SU-DHL-6 (cell line): ENCODE data around the gene DICER1.

Experiments
- CTCF ChIP-seq: fragments of 200-600 bp; sonication (generic); IDR thresholded peaks from one replicate; pipeline ENCODE4 v1.5.1; 2017; ENCODE audit warnings: antibody characterized with exemption, mild to moderate bottlenecking, low read length, moderate library complexity; ENCODE audit not compliant: insufficient read depth, poor library complexity, severe bottlenecking
- EZH2phosphoT487 ChIP-seq: fragments of 200-600 bp; sonication (generic), shearing (Covaris generic); conservative IDR thresholded peaks from 2 replicates; pipeline ENCODE4 v1.6.1; 2018; ENCODE audit warnings: mild to moderate bottlenecking, antibody characterized with exemption, low read length, moderate library complexity, mixed read lengths

DNA sequence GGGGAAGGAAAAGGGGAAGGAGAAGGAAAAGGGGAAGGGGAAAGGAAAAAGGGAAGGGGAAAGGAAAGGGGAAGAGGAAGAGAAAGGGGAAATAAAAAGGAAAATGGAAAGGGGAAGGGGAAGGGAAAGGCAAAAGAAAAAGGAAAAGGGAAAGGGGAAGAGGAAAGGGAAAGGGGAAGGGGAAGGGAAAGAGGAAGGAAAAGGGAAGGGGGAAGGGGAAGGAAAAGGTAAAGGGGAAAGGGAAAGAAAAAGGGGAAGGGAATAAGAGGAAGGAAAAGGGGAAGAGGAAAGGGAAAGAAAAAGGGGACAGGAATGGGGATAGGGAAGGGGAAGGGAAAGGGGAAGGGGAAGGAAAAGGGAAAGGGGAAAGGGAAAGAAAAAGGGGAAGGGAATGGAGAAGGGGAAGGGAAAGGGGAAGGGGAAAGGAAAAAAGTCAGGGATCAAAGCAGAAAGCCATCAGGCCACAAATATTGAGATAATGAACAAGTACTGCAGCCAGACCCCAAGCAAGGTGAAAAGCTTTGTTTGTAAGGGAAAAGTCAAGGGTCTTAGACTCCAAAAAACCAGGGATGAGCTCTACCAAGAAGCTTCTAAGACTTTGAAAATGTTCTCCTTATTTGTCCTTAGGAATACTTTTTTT is 20.0 kb downstream of the DICER1 start:
- TF ChIP-seq EZH2phosphoT487 (no peak), CTCF (no peak)
